WTC11 (cell line): ENCODE measurements around the gene PIK3C2G. TPM values are rescaled to one million over a fixed set of nuclear protein-coding genes. Genes with fewer than 3 reads are reported as not detected.

Experiments used
- ATAC-seq: fragments of 200-7000 bp; cut with Tn5 transposase; 2 replicates; pipeline ENCODE4 v1.10.0; 2021; ENCODE audit warnings: mild to moderate bottlenecking, moderate library complexity
- CTCF ChIA-PET: fragments of 300-600 bp; sonication (Branson Sonifier 250); formaldehyde crosslinking; loops from one replicate; lab custom pipeline; 2021; ENCODE audit warnings: antibody characterized with exemption; lab: Charles Lee
- POLR2A ChIA-PET: fragments of 350-600 bp; sonication (Branson Sonifier 250); formaldehyde crosslinking; loops from one replicate; lab custom pipeline; 2021; ENCODE audit warnings: antibody characterized with exemption; lab: Charles Lee
- DNase-seq: peaks from one replicate; pipeline ENCODE4 v3.0.0; 2021; ENCODE audit warnings: low spot score
- H3K27ac Mint-ChIP-seq: 2 replicates; pipeline ENCODE4 v1.8.0; 2021; ENCODE audit warnings: mixed read lengths
- H3K27me3 Mint-ChIP-seq: 2 replicates; pipeline ENCODE4 v1.8.0; 2021; ENCODE audit warnings: low read depth, mild to moderate bottlenecking, moderate library complexity, mixed read lengths
- H3K36me3 Mint-ChIP-seq: 2 replicates; pipeline ENCODE4 v1.8.0; 2021; ENCODE audit warnings: mixed read lengths
- H3K4me1 Mint-ChIP-seq: 2 replicates; pipeline ENCODE4 v1.8.0; 2022; ENCODE audit warnings: mixed read lengths
- H3K4me3 Mint-ChIP-seq: 2 replicates; pipeline ENCODE4 v1.8.0; 2021; ENCODE audit warnings: mild to moderate bottlenecking, moderate library complexity, mixed read lengths
- H3K9me3 Mint-ChIP-seq: 2 replicates; pipeline ENCODE4 v1.8.0; 2021; ENCODE audit warnings: mixed read lengths
- CBFB ChIP-seq: sonication (generic); formaldehyde crosslinking; IDR thresholded peaks from 2 replicates; pipeline ENCODE4 v1.8.1; 2022; ENCODE audit warnings: mild to moderate bottlenecking, low read depth, missing genetic modification reagents
- CREB1 ChIP-seq: sonication (generic); formaldehyde crosslinking; IDR thresholded peaks from 2 replicates; pipeline ENCODE4 v1.8.0; 2023; ENCODE audit warnings: mild to moderate bottlenecking, missing genetic modification reagents
- EMX1 ChIP-seq: fragments of 250-450 bp; sonication (Bioruptor Pico); IDR thresholded peaks from 2 replicates; pipeline ENCODE4 v1.8.0; 2021; ENCODE audit warnings: mild to moderate bottlenecking
- ERG ChIP-seq: fragments of 250-450 bp; sonication (Bioruptor Pico); IDR thresholded peaks from 2 replicates; pipeline ENCODE4 v1.8.0; 2021; ENCODE audit warnings: mild to moderate bottlenecking
- FOXP4 ChIP-seq: sonication (generic); formaldehyde crosslinking; IDR thresholded peaks from 2 replicates; pipeline ENCODE4 v1.8.0; 2022; ENCODE audit warnings: mild to moderate bottlenecking, missing genetic modification reagents
- GTF2I ChIP-seq: fragments of 250-450 bp; sonication (Bioruptor Pico); conservative IDR thresholded peaks from 2 replicates; pipeline ENCODE4 v1.4.0; 2021; ENCODE audit warnings: mild to moderate bottlenecking
- HMGA2 ChIP-seq: fragments of 250-450 bp; sonication (Bioruptor Pico); IDR thresholded peaks from 2 replicates; pipeline ENCODE4 v1.4.0; 2021; ENCODE audit warnings: mild to moderate bottlenecking, moderate library complexity
- KAT7 ChIP-seq: sonication (generic); formaldehyde crosslinking; IDR thresholded peaks from 2 replicates; pipeline ENCODE4 v1.8.1; 2023; ENCODE audit warnings: missing genetic modification reagents, mild to moderate bottlenecking, borderline replicate concordance
- MLX ChIP-seq: sonication (generic); formaldehyde crosslinking; IDR thresholded peaks from 2 replicates; pipeline ENCODE4 v1.8.1; 2023; ENCODE audit warnings: mild to moderate bottlenecking, missing genetic modification reagents, moderate library complexity
- MYBL2 ChIP-seq: sonication (generic); formaldehyde crosslinking; IDR thresholded peaks from 2 replicates; pipeline ENCODE4 v1.8.1; 2023; ENCODE audit warnings: mild to moderate bottlenecking, moderate library complexity, missing genetic modification reagents
- NR2C2 ChIP-seq: sonication (generic); formaldehyde crosslinking; IDR thresholded peaks from 2 replicates; pipeline ENCODE4 v1.8.0; 2022; ENCODE audit warnings: mild to moderate bottlenecking, missing genetic modification reagents
- SP1 ChIP-seq: sonication (generic); formaldehyde crosslinking; conservative IDR thresholded peaks from 2 replicates; pipeline ENCODE4 v1.8.1; 2022; ENCODE audit warnings: missing genetic modification reagents
- TP53 ChIP-seq: sonication (generic); formaldehyde crosslinking; IDR thresholded peaks from 2 replicates; pipeline ENCODE4 v1.8.1; 2023; ENCODE audit warnings: mild to moderate bottlenecking, missing genetic modification reagents
- ZBTB43 ChIP-seq: sonication (generic); formaldehyde crosslinking; IDR thresholded peaks from 2 replicates; pipeline ENCODE4 v1.8.1; 2023; ENCODE audit warnings: mild to moderate bottlenecking, missing genetic modification reagents
- ZNF396 ChIP-seq: fragments of 250-450 bp; sonication (Bioruptor Pico); IDR thresholded peaks from 2 replicates; pipeline ENCODE4 v1.8.0; 2021; ENCODE audit warnings: mild to moderate bottlenecking, moderate library complexity, borderline replicate concordance
- ZNF512 ChIP-seq: sonication (generic); formaldehyde crosslinking; IDR thresholded peaks from 2 replicates; pipeline ENCODE4 v1.8.1; 2022; ENCODE audit warnings: missing genetic modification reagents, borderline replicate concordance
- ZNF671 ChIP-seq: fragments of 250-450 bp; sonication (Bioruptor Pico); IDR thresholded peaks from 2 replicates; pipeline ENCODE4 v1.8.0; 2021; ENCODE audit warnings: mild to moderate bottlenecking
- total RNA-seq: library from RNA; stranded (reverse); gene quantifications from 3 replicates; pipeline ENCODE4 v1.2.3, GENCODE V29; 2021
- TF ChIP-seq, protein P1 (sequence below): sonication (generic); formaldehyde crosslinking; IDR thresholded peaks from 2 replicates; pipeline ENCODE4 v1.8.0; 2022; ENCODE audit warnings: mild to moderate bottlenecking, missing genetic modification reagents
- TF ChIP-seq, protein P2 (sequence below): fragments of 250-450 bp; sonication (Bioruptor Pico); IDR thresholded peaks from 2 replicates; pipeline ENCODE4 v1.9.0; 2021; ENCODE audit warnings: mild to moderate bottlenecking
- TF ChIP-seq, protein P3 (sequence below): sonication (generic); formaldehyde crosslinking; IDR thresholded peaks from 2 replicates; pipeline ENCODE4 v1.8.1; 2023; ENCODE audit warnings: mild to moderate bottlenecking, missing genetic modification reagents
- TF ChIP-seq, protein P4 (sequence below): sonication (generic); formaldehyde crosslinking; IDR thresholded peaks from 2 replicates; pipeline ENCODE4 v1.8.1; 2022; ENCODE audit warnings: mild to moderate bottlenecking, missing genetic modification reagents, moderate library complexity, borderline replicate concordance

PIK3C2G gene
- total RNA-seq, 1 experiment from 2014 or later = not detected

DNA sequence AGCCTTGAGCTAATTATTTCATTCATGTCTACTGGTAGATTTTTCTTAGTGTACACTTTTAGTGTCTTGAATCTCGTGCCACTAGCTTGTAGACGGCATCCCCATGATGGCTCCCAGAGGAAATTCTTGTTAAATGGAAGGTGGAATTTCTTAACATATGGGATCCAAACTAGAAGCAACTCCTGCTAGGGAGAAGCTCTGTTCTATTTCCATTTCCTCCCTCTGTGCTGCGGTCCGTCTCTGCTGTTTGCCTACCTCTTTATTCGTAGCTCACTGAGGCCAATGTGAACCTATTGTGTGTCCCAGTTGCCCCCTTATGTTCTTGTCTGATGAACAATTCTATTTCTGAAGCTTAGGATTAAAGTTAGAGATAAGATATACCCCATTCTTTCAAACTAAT, 588 bp downstream of the PIK3C2G start:
- peak; percentile 50; the same call in 1 of the 2 replicates for ATAC-seq
- ChIA-PET CTCF (interaction anchor here (0.5 to 2.5 kb wide), 5 partner anchors 12 to 1683 kb away, joined by 3 to 15 read pairs (median 11); no protein-coding TSS in a partner anchor), POLR2A (no interaction called here)

DNA sequence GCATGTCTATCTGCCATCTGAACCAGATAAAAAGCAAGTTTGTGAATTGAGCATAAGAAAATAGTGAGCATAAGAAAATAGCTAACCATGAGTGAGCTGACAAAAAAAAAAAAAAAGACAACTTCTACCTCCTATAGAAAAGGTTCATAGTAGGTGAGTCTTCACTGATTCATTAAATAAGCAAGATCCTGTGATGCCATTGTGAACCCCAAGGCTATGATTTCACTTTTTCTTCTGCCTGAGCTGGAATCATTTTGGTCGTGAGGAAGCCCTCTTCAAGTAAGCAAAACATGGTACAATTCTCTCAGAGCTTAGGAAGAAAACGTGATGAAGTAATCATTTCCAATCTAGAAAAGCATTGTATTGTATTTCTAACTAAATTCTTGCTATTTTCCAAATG, 1.2 kb downstream of the PIK3C2G start:
- DNase-seq (no peak), ATAC-seq (no peak)
- no peak overlapping the region for H3K27ac Mint-ChIP-seq
- POLR2A ChIA-PET = no interaction called here
- no peak overlapping the region for H3K4me3 Mint-ChIP-seq
- CTCF ChIA-PET = interaction anchor here (0.5 to 2.5 kb wide), 7 partner anchors 12 to 1682 kb away, joined by 3 to 15 read pairs (median 4); no protein-coding TSS in a partner anchor
- no peaks in the 10 kb centered on the region for H3K36me3 Mint-ChIP-seq
- H3K27me3 Mint-ChIP-seq = no peaks in the 10 kb centered on the region
- TF ChIP-seq, protein P1, sequence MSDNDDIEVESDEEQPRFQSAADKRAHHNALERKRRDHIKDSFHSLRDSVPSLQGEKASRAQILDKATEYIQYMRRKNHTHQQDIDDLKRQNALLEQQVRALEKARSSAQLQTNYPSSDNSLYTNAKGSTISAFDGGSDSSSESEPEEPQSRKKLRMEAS (CRISPR knock-in tag) = no peak
- TF ChIP-seq MLX (CRISPR knock-in tag) (no peak), GTF2I (CRISPR knock-in tag) (no peak), MYBL2 (CRISPR knock-in tag) (no peak), ZNF671 (CRISPR knock-in tag) (no peak)
- TF ChIP-seq, protein P2, sequence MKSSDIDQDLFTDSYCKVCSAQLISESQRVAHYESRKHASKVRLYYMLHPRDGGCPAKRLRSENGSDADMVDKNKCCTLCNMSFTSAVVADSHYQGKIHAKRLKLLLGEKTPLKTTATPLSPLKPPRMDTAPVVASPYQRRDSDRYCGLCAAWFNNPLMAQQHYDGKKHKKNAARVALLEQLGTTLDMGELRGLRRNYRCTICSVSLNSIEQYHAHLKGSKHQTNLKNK (CRISPR knock-in tag) = no peak
- no peaks in the 10 kb centered on the region for H3K9me3 Mint-ChIP-seq
- peaks cover 15% of the 10 kb centered on the region for H3K4me1 Mint-ChIP-seq

More for the DNA sequence above, 588 bp downstream of the PIK3C2G start:
- Mint-ChIP-seq H3K4me3 (no peak overlapping the region), H3K27ac (peak overlapping the region; percentile 51; the same call in 1 of the 2 replicates), H3K27me3 (no peaks in the 10 kb centered on the region), H3K36me3 (no peaks in the 10 kb centered on the region), H3K4me1 (peaks cover 15% of the 10 kb centered on the region), H3K9me3 (no peaks in the 10 kb centered on the region)
- no peak for DNase-seq
- TF ChIP-seq NR2C2 (CRISPR knock-in tag) (no peak), ZNF671 (CRISPR knock-in tag) (no peak), FOXP4 (CRISPR knock-in tag) (no peak), TP53 (CRISPR knock-in tag) (no peak), SP1 (CRISPR knock-in tag) (no peak), ZNF396 (CRISPR knock-in tag) (no peak), MYBL2 (CRISPR knock-in tag) (no peak), ZBTB43 (CRISPR knock-in tag) (no peak), CREB1 (CRISPR knock-in tag) (no peak)
- TF ChIP-seq, protein P3, sequence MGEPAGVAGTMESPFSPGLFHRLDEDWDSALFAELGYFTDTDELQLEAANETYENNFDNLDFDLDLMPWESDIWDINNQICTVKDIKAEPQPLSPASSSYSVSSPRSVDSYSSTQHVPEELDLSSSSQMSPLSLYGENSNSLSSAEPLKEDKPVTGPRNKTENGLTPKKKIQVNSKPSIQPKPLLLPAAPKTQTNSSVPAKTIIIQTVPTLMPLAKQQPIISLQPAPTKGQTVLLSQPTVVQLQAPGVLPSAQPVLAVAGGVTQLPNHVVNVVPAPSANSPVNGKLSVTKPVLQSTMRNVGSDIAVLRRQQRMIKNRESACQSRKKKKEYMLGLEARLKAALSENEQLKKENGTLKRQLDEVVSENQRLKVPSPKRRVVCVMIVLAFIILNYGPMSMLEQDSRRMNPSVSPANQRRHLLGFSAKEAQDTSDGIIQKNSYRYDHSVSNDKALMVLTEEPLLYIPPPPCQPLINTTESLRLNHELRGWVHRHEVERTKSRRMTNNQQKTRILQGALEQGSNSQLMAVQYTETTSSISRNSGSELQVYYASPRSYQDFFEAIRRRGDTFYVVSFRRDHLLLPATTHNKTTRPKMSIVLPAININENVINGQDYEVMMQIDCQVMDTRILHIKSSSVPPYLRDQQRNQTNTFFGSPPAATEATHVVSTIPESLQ (CRISPR knock-in tag) = no peak

DNA sequence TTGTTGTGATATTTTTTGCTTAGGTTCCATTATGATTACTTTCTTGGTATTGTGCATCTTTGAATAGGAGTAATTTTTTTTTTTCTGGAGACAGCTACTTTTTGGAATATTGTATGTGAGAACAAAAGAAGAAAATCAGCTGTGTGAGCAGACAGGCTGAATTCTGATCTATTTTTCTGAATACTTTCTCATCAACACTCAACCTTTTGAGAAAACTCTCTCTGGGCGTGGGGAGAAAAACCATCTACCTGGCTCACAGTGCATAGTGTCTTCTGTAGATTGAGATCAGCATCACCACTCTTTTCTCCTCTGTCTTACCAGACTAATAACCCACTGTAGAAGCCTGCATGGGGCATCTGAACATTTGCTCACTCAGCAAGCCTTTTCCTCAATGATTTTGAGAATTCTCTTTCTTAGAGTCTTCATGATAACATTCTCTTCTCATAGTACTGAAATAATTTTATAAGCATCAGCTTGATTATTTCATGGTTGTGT, 3.3 kb downstream of the PIK3C2G start:
- Mint-ChIP-seq H3K27ac (no peak overlapping the region), H3K4me3 (no peak overlapping the region), H3K9me3 (no peaks in the 10 kb centered on the region), H3K36me3 (no peaks in the 10 kb centered on the region), H3K27me3 (no peaks in the 10 kb centered on the region), H3K4me1 (peaks cover 15% of the 10 kb centered on the region)
- ChIA-PET POLR2A (interaction anchor here (0.6 kb wide), 1 partner anchor 877 kb away, joined by 3 read pairs; no protein-coding TSS in a partner anchor), CTCF (no interaction called here)
- ATAC-seq = no peak
- DNase-seq = no peak
- TF ChIP-seq KAT7 (no peak), ZNF512 (no peak), EMX1 (CRISPR knock-in tag) (no peak), CBFB (CRISPR knock-in tag) (no peak), SP1 (CRISPR knock-in tag) (no peak), HMGA2 (no peak), ERG (no peak)
- TF ChIP-seq, protein P4, sequence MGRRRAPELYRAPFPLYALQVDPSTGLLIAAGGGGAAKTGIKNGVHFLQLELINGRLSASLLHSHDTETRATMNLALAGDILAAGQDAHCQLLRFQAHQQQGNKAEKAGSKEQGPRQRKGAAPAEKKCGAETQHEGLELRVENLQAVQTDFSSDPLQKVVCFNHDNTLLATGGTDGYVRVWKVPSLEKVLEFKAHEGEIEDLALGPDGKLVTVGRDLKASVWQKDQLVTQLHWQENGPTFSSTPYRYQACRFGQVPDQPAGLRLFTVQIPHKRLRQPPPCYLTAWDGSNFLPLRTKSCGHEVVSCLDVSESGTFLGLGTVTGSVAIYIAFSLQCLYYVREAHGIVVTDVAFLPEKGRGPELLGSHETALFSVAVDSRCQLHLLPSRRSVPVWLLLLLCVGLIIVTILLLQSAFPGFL (CRISPR knock-in tag) = no peak
